DMS153 treated with DMSO at 0.1 percent for 48 hours (cell line): ENCODE results near the gene RENBP.

ENCODE experiments used
- DNase-seq: peaks from one replicate; lab custom pipeline; 2025; ENCODE audit not compliant: unreplicated experiment; lab: John Stamatoyannopoulos, UW

Gene RENBP

DNA sequence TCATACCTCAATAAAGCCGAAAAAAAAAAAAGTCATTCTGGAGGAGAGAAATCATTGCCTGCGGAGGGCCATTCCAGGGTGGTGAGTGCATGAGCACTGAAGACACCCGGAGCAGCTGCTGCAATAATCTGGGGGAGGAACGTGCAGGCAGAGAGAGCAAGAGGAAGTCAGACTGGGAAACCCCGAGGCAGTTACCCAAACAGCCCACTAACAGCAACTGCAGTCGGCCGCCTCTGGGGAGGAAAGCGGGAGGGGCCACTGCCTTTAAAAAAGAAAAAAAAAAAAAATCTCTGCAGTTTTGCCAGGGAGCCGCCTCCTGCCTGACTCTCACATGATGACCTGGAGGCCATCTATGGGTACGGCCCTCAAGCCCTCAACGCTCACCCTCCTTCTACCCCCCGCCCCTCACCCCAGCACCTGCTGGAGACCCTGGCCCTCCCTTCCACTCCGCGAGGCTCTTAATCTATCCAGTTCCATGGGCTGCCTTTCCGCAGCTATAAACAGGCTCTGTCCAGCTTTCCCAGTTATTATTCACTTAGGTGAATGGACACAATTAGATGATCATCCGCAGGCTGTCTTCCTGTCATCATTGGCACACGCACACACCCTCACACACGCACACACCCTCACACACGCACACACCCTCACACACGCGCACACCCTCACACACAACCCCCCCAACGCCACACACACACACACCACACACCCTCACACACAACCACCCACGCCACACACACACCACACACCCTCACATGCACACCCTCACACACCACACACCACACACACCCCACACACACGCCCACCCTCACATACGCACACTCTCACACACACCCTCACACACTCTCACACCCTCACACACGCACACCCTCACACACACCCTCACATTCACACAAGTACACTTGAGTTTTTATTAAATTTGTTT lies 43.4 kb downstream of the RENBP start:
- peak; percentile 60 for DNase-seq

DNA sequence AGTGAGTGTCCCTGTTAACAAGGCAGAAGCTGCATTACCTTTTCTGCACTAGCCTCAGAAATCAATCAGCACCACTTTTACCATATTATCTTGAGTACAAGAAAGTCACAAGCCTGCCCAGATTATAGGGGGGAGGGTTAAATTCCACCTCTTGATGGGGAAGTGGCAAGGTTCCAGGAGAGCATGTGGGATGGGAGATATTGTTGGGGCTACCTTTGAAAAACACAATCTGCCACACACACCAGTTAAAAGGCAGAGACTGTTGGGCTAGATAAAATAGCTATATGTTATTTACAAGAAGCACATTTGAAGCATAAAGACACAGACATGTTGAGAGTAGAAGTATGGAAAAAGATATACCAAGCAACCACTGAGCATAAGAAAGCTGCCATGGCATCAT lies 46.5 kb downstream of the RENBP start:
- no peak for DNase-seq

GRCh38 chrX:153889123-153889522 lies 55.3 kb downstream of the RENBP start:
- DNase-seq, result peak; percentile 44

DNA sequence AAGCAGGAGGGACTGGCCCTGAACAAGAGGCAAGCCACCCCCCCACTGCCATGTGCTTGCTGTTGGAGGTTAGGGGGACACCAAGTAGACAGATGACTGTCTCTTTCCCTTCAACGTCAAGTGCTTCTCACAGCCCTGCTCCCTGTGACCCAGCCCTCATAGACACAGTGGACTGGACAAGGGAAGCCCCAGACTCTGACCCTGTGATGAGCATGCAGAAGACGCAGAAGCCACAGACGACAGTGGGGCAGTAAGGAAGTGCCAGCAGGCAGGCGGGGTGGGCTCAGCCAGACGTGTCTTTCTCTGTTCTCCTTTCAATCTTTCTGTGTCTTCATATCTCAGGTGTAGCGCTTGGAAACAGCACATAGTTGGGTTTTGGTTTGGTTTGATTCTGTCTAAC lies 56.1 kb downstream of the RENBP start:
- DNase-seq, result no peak

DNA sequence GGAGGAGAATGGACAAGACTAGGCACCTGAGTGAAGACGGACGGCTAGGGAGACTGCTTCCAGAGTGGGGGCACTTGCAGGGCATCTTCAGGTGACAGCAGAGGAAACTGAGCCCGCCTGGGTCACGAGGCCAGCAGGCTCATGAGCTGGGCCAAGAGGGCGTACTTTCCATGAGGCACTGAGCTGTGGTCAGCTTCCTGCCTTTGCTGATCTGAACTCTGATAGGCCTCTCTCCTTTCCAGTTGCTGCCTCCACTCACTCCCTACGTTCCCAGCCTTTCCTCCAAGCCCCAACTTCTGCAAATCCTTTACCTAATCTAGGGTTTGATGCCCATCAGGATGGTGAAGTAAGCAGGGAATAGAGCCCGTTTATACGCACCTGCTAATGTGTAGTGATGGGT lies 57.1 kb downstream of the RENBP start:
- no peak for DNase-seq

DNA sequence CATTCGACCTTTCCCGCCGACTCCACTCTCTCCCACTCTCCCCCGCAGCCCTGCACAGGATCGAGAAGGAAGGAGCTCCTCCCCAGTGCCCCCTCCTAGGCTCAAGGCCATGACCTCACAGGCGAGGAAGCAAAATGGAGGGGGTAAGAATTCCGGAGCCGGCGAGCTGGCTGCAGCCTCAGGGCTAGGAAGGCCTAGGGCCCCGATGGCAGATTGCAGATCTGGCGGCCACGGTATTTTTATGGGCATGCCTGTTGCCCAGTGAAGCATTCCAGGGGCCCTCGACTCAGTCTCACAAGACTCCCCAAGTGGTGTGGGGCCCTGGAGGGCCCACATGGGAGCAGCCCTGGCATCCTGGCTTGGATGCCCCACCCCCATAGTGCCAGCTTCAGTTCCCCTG lies 57.5 kb downstream of the RENBP start:
- no peak for DNase-seq

GRCh38 chrX:153885968-153886903 lies 58.2 kb downstream of the RENBP start, which contains the start of gene L1CAM:
L1CAM (minus strand) TSS chrX:153886173; CDS start chrX:153875836, 10,337 bp downstream.
- no peak for DNase-seq
